Activated T-helper 1 cell treated with Interleukin-2 at 50 U/mL for 16 hours (primary cell): ENCODE results near the gene CDC42BPB.
"Not testable (repeated sequence)": the region's sequence is repeated elsewhere in the genome, so short reads cannot be mapped to it uniquely, and the experiment has no call there.

ENCODE experiments used
- DNase-seq: peaks from one replicate; pipeline ENCODE4 v3.0.0-alpha.2; 2020; ENCODE audit warnings: low read depth

The CDC42BPB gene

DNA sequence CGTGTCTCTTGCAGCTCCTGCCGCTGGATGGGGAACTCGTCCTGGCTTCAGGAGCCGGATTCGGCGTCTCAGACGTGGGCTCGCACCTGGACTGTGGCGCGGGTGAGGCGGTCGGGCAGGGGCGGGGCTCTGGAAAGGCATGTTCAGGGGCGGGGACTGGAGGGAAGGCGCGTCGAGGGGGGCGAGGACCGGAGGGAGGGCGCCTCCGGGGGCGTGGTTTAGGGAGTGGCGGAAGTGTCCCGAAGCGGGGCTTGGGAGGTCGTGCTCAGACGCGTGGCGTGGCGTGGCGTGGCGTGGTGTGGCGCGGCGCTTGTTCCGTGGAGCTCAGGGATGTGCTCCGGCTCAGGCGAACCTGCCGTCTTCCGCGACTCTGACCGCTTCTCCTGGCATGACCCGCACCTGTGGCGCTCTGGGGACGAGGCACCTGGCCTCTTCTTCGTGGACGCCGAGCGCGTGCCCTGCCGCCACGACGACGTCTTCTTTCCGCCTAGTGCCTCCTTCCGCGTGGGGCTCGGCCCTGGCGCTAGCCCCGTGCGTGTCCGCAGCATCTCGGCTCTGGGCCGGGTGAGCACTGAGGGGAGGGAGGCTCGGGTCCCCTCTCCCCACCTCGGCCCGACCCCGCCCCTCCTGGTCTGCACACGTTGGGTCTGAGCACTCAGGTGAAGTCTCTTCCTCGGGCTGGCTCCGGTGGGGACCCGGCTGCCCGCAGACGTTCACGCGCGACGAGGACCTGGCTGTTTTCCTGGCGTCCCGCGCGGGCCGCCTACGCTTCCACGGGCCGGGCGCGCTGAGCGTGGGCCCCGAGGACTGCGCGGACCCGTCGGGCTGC is 128.7 kb downstream of the CDC42BPB start:
- DNase-seq = peak; percentile 67

DNA sequence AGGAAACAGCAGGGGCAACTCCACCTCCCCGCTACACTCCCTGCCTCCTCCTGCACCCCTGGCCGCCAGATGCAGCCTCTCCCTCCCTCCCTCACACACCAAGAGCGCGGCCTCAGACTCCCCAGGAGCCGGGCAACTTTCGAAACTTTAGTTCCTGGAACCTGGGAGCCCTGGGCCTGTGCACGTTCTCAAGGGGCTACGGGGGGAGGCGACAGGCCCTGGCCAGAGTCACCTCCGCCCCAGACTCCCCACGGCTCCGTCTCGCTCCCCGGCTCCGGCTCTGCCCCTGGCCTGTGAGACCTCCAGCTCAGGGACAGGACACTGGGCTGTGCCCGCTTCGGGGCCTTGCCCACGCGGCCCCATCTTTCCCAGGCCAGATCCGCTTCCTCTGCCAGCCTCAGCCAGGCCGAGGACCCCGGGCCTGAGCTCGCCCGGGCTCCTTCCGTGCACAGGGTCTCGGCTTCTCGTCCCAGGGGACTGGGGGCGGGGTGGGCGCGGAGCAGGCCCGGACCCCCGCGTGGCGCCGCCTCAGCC is 129.4 kb downstream of the CDC42BPB start:
- no peak for DNase-seq

DNA sequence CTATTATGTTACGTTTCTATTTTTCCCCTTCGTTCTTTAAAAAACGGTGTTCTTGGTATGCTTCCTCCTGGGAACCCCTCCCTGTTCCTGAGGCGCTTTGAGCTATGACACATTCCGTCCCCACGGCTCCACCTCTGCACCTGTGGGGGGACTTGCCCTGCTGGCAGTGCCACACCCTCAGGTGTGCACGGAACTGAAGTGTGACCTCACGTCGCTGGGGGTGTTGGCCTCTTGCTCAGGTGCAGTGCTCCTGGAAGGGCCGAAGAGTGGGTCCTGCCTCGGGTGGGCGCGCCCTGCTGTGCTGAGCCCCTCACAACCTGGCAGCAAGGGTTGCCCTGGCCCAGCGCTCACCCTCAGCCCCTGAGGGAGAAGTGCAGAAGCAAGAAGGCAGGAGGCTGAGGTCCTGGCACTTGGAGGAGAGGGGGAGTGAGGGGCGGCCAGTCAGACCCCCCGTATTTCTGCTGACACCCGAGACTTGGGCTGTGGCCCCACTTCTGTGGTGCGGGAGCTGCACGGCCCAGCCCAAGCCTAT is 129.9 kb downstream of the CDC42BPB start:
- no peak for DNase-seq

DNA sequence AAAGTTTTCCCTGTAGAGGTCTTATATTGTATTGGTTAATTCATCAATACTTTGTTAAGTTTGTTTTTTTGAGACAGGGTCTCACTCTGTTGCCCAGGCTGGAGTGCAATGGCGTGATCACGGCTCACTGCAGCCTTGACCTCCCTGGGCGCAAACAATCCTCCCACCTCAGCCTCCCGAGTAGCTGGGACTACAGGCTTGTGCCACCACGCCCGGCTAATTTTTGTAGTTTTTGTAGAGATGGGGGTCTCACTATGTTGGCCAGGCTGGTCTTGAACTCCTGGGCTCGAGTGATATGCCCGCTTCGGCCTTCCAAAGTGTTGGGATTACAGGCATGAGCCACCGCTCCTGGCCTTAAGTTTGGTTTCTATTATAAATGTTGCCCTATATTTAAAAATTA is 130.5 kb downstream of the CDC42BPB start:
- DNase-seq = not testable (repeated sequence)

DNA sequence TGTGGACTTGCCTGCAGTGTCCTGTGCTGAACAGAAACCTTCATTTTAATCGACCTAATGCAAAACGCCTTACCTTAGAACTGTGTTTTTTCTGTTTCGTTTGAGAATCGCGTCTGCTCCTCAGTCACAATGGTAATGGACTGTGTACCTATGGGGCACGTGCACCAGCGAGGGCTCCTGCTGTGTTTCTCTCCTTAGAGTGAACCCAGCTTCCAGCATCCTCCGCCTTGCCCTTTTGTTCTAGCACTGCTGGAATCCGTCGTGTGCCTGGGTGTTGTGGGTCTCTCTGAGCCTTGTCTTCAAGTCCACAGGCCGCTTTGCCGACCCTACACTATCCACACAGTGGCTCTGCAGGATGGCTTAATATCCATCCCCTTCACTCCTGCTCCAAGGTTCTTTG is 131.2 kb downstream of the CDC42BPB start:
- DNase-seq = no peak

DNA sequence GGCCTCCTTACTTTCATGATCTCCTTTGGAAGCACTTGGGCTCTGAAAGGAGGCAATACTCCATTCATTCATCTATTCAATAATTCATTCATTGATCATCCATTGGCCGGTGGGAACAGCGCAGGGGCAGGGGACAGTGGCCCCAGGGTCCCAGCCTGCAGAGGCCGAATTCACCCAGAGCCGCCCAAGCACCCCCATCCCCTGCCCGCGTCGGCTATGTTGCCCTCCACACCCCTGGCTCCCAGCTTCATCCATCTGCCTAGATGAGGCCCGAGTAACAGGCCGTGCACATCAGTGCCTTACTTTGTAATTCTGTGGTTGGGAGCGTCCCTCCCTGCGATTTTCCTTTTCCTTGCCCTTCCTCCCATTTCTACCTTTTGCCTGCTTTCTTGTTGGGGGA is 131.7 kb downstream of the CDC42BPB start:
- DNase-seq = no peak

DNA sequence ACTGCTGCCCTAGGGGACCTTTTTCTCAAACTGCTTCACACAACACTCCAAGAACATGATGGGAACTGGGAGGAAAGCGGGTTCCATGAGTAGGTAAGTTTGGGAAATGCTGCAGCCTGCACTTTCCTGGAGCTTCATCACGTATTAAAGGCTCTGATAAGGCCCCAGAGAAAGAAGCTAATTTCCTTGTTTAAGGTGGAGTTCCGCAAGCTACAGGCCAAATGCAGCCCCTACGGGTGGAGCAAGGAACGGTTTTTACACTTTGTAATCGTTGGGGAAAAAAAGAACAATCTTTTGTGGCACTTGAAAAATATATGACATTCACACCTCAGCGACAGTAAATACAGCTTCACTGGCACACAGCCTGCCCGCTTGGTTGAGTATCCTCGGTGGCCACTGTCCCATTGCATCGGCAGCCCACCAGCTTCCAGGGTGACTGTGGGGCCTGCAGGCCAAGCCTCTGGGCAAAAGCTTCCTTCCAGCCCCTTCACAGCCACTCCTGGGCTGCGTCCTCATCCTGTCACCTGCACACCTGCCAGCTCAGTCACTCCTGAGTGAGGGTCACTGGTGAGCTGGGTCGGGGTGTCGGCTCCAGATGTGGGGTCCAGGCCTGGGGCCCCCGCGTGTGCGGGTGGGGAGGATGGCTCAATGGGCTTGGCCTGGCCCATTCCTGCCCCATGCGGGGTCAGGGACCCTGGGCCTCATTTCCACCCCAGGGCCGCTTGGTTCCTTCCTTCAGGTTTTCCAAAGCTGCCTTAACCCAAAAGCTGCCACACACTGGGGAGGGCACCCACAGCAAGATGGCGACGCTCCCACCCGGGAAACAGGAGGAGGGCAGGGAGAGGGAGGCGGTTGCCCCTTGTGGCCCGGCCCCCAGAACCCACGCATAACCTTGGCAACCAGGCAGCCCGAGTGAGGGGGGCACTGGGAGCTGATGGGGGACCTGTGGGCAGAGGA is 132.4 kb downstream of the CDC42BPB start:
- no peak for DNase-seq

DNA sequence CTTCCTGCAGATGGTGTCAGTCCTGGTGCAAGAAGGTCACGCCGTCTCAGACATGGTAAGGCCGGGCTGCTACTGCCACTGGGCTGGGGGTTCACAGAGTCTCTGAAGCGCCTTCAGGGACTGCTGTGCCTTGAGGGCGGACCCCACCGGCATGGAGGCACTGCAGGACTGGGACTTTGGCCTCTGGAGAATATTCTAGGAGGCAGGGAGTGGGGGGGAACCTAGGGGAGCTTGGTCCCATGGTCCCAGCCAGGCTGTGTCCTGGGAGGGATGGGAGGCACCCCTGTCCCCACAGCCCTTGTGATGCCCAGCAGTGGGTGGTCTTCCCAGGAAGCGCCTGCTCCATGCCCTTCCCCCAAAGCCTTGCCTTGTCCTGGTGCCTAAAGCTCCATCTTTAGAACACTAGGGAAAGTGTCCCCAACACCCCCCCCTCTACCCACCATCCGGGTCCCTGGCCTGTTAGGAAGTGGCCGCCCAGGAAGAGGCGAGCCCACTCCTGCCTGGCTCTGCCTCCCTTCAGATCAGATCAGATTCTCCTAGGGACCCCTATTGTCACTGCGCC is 133.3 kb downstream of the CDC42BPB start:
- no peak for DNase-seq

DNA sequence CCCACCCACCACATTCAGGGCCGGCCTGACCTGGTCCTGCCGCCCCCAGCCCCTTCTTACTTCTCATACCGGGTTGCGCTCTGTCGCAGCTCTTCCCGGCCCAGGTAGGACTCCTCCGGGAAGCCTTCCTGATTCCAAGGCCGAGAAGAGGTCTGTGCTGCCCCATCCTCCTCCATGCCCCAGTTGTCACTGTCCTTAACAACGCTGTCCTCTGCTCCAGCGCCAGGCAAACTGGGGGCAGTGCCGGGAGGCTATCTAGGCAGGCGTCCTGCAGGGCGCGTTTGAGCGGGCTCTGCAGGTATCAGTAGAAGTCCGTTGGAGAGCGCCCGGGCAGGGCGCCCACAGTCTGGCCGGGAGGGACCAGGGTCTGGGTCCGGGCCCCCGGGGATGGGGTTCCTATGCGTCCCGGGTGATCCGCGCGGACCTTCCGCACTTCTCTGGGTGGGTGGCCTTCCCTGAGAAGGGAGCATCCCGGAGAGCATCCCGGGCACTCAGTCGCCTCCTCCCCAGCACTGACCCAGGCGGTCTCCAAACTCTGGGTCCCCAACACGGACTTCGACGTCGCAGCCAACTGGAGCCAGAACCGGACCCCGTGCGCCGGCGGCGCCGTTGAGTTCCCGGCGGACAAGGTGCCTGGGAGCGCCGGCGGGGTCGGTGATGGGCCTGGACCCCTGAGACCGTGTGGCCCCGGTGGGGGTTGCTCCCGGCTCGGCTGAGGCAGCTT is 134.0 kb downstream of the CDC42BPB start:
- DNase-seq = no peak

DNA sequence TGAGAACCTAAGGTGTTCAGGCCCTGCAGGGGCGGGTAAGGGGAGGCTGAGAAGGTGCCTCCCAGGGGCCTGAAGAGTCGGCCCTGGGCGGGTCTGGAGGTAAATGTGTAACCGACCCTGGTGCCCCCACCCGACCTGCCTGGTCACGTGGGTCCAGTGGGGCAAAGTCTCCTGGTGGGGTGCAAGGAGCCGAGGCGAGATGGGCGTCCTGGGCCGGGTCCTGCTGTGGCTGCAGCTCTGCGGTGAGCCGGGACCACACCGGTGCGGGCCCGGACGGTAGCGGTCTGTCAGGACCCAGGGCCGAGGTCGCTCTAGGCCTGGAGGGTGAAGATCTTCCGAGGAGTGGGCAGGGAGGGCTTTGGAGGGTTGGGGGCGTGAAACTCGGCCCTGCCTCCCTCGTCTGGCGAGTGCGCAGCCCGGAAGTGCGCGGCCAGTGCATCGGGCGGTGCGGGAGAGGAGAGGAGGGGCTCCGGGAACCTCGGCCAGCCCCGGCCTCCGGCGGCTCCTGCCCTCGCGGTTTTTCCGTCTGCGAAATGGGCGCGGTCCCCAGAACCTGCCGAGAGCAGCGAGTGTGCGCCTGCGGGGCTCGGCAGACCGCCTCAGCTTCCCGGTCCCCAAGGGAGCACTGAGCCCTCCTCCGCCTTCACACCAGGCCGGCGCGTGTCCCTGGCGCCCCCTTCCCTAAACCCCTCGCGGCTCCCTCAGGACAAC is 134.7 kb downstream of the CDC42BPB start, which contains the start of gene AMN:
Gene AMN (plus strand): TSS at position 174 of the 711 bp plus-strand sequence. CDS start 26 bp downstream, at position 200.
- DNase-seq = no peak

DNA sequence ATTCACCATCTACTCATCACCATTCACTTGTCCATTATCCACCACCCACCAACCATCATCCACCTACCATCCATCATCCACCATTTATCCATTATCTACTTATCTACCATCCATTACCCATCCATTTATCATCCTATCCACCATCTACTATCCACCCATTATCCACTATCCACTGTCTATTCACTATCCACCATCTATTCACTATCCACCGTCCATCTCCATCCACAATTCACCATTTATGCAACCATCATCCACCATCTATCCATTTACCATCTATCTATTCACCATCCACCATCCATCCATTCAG is 136.4 kb downstream of the CDC42BPB start:
- DNase-seq = no peak

DNA sequence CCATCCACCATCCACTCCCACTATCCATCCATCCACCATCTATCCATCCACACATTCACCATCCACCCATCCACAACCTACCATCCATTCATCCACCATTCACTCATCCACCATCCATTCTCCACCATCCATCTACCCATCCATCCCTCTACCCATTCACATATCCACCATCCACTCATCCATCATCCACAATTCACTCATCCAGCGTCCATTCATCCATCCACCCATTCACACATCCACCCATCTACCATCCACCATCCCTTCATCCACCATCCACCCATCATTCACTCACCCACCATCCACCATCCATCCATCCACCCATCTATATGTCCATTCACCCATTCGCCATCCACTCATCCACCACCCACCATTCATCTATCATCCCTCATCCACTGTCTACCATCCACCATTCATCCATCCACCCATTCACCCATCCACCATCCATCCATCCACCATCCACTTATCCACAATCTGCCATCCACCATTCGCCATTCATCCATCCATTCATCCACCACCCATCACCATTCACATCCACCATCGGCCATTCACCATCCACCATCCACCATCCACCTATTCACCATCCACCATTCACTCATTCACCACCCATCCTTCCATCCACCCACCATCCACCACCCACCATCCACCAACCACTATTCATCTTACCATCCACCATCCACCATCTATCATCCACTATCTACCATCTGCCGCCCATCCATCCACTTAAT is 136.9 kb downstream of the CDC42BPB start:
- DNase-seq = no peak

DNA sequence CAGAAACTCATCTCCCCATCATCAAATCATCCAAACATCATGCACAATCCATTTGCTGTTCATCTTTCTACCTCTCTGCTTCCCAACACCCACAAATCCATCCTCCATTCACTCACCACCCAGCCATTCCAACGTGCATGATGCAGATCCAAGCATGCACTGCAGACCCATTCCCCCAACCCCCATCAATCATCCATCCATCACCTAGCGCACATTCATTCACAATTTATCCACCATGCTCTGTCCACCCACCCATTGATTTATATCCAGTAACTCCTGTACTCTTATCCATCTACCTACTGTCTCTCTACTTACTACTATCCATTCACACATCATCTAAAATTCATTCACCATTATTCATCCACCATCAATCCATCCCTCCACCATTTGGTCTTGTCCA is 138.9 kb downstream of the CDC42BPB start:
- DNase-seq = no peak

DNA sequence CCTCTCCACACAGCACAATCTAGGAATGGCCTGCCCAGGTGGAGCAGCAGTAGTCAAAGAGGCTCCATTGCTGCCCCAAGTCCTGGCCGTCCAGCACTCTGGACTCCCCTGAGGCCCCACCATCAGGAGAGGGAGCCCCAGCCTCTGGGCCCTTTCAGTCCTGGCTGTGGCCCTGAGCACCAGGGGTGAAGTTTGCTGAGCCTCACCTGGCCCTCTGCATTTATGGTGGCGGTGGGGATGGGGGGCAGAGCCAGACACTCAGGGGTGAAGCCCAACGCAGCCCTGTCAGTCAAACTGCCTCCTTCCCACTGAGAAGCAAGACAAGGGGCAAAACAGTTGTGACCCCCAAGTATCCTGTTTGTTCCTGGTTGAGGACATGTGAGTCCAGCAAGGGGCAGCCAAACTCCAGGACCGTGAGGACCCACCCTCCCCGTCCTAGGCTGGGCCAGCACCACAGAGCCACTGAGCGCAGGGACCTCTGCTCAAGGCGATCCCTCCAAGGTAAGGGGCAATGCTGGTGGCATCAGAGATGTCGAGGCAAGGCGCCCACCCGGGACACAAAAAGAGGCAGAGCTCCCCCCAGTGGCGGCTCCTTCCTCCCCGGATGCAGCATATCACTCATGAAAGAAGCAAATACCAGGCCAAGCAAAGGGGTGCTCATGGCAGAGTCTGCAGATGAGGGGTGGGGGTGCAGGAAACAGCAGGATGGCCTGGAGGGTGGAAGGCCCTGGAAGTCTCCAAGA is 139.7 kb downstream of the CDC42BPB start:
- peak; percentile 16 for DNase-seq

DNA sequence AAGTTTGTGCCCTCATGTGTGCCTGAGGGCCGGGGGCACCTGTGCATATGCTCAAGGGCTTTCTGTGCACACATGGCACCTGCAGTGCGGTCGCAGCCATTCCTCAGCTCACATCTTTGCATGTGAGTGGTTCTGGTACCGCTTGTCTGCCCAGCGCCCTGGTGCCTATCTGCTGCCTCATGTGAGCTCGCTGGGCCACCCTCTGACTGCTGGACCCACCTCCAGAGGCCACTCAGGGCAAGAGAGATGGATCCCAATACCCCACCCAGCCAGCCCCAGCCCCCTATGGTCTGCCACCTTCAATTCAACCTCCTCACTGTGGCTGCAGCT is 140.3 kb downstream of the CDC42BPB start:
- no peak for DNase-seq

DNA sequence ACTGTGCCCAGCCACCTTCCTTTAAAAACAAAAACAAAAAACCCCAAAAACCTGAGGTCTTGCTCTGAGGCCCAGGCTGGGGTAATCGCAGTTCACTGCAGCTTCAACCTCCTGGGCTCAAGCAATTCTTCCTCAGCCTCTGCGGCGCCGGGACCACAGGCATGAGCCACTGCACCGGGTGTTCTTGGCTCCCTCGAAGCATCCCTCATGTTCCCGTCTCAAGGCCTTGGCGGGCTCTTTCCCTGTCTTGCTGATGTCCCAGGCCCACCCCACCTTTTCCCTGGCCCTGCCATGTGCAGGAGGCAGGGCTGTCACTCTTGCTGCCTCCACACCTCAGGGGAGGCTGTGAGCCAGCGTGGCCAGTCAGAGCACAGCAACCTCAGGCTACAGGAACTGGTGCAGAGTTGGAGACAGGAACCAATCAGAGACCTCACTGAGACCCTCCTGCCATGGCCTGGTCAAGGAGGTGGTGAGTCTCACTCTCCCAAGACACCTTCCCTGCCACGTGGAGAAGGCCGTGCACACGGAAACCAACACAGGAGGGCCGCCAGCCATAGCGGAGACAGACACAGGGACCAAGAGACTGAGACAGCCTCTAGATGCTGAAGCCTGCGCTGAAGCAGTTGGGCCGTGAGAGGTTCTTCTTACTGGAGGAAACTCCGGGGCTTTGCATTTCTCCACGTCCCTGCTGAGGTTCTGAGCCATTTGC is 140.8 kb downstream of the CDC42BPB start:
- no peak for DNase-seq

DNA sequence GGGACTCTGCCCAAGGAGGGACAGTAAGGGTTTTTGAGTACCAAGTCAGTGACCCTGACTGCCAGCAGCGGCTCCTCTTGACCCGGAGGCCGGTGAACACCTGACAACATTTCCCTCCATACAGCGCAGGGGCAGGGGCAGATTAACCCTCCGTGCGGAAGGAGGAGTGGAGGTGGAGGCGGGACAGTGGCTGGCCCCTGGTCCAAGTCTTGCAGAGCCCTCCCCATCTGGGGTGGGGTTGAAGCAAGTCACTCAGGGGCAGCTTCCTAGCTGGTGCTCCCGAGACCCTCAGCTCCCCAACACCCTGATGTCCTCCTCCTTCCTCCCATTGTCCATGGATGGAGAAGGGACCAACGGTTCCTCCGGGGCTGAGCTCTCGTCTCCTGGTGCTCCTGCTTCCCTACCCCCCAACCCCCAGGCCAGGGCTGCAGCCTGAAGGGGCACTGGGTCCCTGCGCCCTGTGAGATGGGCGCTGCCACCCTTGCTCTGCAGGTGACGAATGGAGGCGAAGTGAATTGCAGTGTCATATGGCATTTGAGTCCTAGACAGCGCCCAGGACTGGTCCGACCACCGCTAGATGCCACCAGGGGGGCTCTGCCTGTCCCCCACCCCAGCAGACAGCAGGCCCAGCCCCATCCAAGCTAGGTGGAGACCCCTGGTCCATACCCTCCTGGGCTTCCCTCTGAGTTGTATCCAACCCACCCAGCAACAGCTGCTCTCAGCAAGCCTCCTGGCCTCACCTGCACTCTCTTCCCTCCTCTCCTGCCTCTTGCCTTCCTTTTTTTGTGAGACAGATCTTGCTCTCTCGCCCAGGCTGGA is 141.8 kb downstream of the CDC42BPB start:
- DNase-seq = no peak
